K562 (cell line): ENCODE results near the gene ABHD8.
"Not testable (repeated sequence)": the region's sequence is repeated elsewhere in the genome, so short reads cannot be mapped to it uniquely, and the experiment has no call there.

Experiments used
- HIVEP1 ChIP-seq: fragments of 250-450 bp; sonication (Bioruptor Pico); IDR thresholded peaks from 2 replicates; pipeline ENCODE4 v1.4.0; 2020; ENCODE audit warnings: mild to moderate bottlenecking
- TF ChIP-seq, protein P1 (sequence below), 2 experiments: fragments of 450-650 bp in 1 of 2; sonication (generic) in 1 of 2; formaldehyde crosslinking in 1 of 2; IDR thresholded peaks in 1 of 2; conservative IDR thresholded peaks in 1 of 2; 2 replicates each; pipeline versions ENCODE4 v1.6.1 to v1.8.1; 2016 to 2023; ENCODE audit warnings: mild to moderate bottlenecking in 2 of 2, moderate library complexity in 2 of 2, inconsistent platforms in 1 of 2, missing genetic modification reagents in 1 of 2
- TF ChIP-seq, protein P2 (sequence below): fragments of 450-650 bp; IDR thresholded peaks from 2 replicates; pipeline ENCODE4 v1.7.1; 2018; ENCODE audit warnings: mild to moderate bottlenecking, low read depth; ENCODE audit not compliant: partially characterized antibody

DNA sequence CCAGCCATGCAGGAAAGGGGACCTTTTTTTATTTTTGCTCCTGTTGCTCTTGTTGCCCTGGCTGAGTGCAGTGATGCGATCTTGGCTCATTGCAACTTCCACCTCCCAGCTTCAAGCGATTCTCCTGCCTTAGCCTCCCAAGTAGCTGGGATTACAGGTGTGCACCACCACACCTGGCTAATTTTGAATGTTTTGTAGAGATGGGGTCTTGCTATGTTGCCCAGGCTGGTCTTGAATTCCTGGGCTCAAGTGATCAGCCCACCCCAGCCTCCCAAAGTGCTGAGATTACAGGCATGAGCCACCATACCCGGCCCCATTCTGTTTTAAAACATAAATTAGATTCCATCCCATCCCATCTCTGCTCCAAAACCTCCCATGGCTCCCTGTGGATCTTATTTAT, 28.3 kb downstream of the ABHD8 start:
- TF ChIP-seq HIVEP1: not testable (repeated sequence)
- TF ChIP-seq, protein P1, sequence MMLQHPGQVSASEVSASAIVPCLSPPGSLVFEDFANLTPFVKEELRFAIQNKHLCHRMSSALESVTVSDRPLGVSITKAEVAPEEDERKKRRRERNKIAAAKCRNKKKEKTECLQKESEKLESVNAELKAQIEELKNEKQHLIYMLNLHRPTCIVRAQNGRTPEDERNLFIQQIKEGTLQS (IDR thresholded peaks at IDR 0.05): not testable (repeated sequence)
- TF ChIP-seq, protein P1 (CRISPR knock-in tag; conservative IDR thresholded peaks at IDR 0.05): not testable (repeated sequence)
- TF ChIP-seq, protein P2, sequence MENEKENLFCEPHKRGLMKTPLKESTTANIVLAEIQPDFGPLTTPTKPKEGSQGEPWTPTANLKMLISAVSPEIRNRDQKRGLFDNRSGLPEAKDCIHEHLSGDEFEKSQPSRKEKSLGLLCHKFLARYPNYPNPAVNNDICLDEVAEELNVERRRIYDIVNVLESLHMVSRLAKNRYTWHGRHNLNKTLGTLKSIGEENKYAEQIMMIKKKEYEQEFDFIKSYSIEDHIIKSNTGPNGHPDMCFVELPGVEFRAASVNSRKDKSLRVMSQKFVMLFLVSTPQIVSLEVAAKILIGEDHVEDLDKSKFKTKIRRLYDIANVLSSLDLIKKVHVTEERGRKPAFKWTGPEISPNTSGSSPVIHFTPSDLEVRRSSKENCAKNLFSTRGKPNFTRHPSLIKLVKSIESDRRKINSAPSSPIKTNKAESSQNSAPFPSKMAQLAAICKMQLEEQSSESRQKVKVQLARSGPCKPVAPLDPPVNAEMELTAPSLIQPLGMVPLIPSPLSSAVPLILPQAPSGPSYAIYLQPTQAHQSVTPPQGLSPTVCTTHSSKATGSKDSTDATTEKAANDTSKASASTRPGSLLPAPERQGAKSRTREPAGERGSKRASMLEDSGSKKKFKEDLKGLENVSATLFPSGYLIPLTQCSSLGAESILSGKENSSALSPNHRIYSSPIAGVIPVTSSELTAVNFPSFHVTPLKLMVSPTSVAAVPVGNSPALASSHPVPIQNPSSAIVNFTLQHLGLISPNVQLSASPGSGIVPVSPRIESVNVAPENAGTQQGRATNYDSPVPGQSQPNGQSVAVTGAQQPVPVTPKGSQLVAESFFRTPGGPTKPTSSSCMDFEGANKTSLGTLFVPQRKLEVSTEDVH: not testable (repeated sequence)
